GM19351 (cell line): Measurements from ENCODE around the gene KLF6.

ENCODE experiments used
- ATAC-seq: cut with Tn5 transposase; IDR thresholded peaks from one replicate; pipeline ENCODE4 v1.9.1; 2021; ENCODE audit warnings: mild to moderate bottlenecking, moderate library complexity; ENCODE audit not compliant: unreplicated experiment

Gene KLF6

GRCh38 chr10:3812141-3812540 lies 27.1 kb upstream of the KLF6 start:
- ATAC-seq: no peak

- ATAC-seq: peak; percentile 83
These were observed 26.4 kb upstream of the KLF6 start for GRCh38 chr10:3811291-3811870.

- ATAC-seq: no peak
These were observed 23.7 kb upstream of the KLF6 start for GRCh38 chr10:3808689-3809199.

- ATAC-seq: no peak
These were observed 23.0 kb upstream of the KLF6 start for GRCh38 chr10:3807928-3808496.

- ATAC-seq: no peak
These were observed 22.4 kb upstream of the KLF6 start for GRCh38 chr10:3807211-3807927.

GRCh38 chr10:3806603-3807002 lies 21.6 kb upstream of the KLF6 start:
- no peak for ATAC-seq

- ATAC-seq: peak; percentile 35
These were observed 20.9 kb upstream of the KLF6 start for GRCh38 chr10:3805791-3806461.

- peak; percentile 45 for ATAC-seq
These were observed 20.3 kb upstream of the KLF6 start for GRCh38 chr10:3805201-3805790.

- ATAC-seq: no peak
These were observed 19.1 kb upstream of the KLF6 start for GRCh38 chr10:3803927-3804741.

- no peak for ATAC-seq
These were observed 18.4 kb upstream of the KLF6 start for GRCh38 chr10:3803295-3803926.

- ATAC-seq: no peak
These were observed 17.7 kb upstream of the KLF6 start for GRCh38 chr10:3802526-3803265.

- ATAC-seq: no peak
These were observed 16.7 kb upstream of the KLF6 start for GRCh38 chr10:3801558-3802192.

- ATAC-seq: no peak
These were observed 15.6 kb upstream of the KLF6 start for GRCh38 chr10:3800586-3800985.

GRCh38 chr10:3797750-3798149 lies 12.7 kb upstream of the KLF6 start:
- ATAC-seq: no peak

- ATAC-seq: no peak
These were observed 8.5 kb upstream of the KLF6 start for GRCh38 chr10:3793553-3793952.

GRCh38 chr10:3792710-3793219 lies 7.8 kb upstream of the KLF6 start:
- ATAC-seq: no peak

GRCh38 chr10:3791974-3792633 lies 7.1 kb upstream of the KLF6 start:
- ATAC-seq: no peak

GRCh38 chr10:3790858-3791257 lies 5.8 kb upstream of the KLF6 start:
- ATAC-seq: no peak
